HG02759 (cell line): Measurements from ENCODE around the gene COG8.
"Not testable (repeated sequence)": the region's sequence is repeated elsewhere in the genome, so short reads cannot be mapped to it uniquely, and the experiment has no call there.

Experiments used
- ATAC-seq: cut with Tn5 transposase; IDR thresholded peaks from one replicate; pipeline ENCODE4 v1.9.1; 2021; ENCODE audit warnings: mild to moderate bottlenecking, moderate library complexity; ENCODE audit not compliant: unreplicated experiment

COG8 gene

DNA sequence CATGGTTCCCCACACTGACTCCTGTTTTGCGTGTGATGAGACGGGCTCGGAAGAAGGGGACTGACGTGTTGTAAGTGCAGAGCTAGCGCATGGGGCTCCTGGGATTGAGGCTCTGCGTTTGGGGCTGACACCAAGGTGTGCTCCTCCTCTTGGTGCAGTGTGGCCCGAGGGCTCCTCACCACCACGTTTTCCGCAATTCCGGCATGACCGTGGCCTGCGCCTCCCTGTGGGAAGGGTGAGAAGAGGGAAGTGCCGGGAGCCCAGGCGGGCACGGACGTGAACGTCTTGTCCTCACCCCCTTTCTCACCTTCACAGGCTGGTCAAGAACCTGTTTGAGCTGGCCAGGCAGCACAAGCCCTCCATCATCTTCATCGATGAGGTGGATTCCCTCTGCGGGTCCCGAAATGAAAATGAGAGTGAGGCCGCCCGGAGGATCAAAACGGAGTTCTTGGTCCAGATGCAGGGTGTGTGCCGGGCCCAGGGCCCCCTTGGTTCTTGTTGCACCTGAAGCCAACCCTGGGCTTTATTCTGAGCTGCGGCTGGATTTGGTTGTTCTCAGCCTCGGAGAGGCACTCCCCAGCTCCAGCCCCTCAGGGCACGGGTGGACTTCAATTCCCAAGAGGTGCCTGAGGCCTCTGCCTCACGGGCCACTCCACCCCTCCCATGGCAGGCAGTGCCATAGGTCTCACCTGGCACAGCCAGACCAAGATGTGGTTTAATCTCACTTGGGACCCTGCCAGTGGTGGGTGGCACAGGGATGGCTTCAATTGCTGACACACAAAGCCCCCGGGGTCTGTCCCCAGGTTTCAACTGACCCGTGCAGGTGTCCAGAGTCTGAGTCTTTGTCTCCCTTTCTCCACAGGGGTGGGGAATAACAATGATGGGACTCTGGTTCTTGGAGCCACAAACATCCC, 19.3 kb downstream of the COG8 start:
- no peak for ATAC-seq

DNA sequence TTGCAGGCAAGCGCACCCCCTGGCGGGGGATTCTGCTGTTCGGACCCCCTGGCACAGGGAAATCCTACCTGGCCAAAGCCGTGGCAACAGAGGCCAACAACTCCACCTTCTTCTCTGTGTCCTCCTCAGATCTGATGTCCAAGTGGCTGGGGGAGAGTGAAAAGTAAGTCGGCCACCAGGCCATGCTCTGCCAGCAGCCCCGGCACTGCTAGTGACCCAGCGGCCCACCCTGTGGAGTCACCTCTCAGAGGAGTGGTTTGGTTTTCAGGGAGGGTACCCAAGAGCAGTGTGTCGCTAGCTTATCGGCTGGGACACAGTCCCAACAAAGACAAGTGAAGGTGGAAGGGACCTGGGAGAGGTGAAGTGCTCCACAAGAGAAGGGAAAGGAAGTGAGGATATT, 20.0 kb downstream of the COG8 start:
- ATAC-seq: no peak

- ATAC-seq: no peak
Measured at GRCh38 chr16:69318911-69319289, 20.5 kb downstream of the COG8 start.

DNA sequence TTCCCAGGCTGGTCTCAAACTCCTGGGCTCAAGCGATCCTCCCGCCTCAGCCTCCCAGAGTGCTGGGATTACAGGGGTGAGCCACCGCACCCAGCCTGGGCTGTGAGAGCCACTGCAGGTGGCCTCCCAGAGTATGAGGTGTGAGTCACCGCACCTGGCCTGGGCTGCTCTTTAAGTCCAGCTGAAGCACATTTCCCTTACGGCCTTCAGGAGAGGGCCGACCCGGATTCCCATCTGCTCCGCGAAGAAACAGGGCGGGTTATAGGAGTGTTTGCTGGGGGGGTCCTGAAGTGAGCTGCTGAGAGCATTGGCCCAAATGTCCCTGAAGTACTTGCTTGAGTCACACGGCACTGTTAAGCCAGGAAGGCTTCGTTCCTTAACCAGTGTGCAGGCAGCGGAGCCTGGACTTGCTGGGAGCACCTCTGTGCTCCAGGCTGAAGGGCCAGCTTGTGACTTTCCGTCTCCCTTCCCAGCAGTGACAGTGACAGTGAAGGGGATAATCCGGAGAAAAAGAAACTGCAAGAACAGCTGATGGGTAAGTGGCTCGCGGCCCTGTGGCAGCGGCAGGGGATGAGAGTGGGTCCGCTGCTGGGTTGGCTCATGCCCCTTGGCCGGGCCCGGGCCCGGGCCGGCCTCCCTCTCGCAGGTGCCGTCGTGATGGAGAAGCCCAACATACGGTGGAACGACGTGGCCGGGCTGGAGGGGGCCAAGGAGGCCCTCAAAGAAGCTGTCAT, 21.0 kb downstream of the COG8 start:
- ATAC-seq: no peak

DNA sequence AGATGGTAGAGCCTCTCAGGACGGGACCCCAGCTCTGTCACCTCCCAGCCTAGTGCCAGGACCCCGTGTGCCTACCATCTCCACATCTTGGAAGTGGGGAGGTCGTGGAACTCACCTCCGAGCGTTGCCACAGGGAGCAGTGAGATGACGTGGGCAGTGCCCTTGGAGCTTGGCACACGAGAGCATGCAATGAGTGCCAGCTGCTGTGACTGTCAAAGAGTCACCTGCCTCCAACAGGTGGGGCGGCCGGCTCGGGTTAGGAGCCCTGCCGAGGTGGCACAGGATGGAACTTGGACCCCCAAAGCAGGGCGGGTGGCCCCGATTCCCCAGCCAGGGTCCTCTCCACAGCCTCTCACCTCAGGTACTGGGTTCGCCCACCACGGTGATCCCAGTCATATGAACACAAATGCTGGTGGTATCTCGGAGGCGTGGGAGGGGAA, 22.7 kb downstream of the COG8 start:
- no peak for ATAC-seq

DNA sequence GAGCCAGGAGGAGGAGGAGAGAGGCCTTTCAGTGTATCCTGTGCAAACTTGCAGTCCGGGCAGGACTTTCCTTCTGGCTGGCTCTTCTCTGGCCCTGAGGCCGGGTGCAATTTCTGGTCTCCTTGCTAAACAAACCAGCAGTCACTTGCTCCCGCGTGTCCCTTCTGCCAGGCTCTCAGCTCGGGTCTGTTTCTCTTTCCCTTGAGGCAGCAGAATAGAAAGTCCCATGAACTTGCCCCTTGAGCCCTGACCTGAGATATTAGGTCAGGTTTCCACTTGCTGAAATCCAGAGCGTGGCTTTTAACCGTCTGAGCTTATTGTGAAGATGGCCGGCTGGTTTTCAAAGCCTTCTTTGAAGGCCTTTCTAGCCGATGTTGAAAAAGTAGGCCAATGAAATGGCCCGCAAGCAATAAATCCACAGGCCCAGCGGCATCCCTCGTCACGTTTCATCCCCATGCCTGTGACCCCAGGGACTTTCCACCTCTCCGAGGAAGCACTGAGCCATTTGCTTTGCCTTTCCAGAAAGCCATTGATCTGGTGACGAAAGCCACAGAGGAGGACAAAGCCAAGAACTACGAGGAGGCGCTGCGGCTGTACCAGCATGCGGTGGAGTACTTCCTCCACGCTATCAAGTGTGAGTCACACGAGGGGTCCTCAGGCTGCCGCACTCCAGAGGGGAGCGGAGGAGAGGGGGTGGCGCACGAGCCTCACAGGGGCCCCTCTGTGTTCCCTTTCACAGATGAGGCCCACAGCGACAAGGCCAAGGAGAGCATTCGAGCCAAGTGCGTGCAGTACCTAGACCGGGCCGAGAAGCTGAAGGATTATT, 23.7 kb downstream of the COG8 start:
- no peak for ATAC-seq

DNA sequence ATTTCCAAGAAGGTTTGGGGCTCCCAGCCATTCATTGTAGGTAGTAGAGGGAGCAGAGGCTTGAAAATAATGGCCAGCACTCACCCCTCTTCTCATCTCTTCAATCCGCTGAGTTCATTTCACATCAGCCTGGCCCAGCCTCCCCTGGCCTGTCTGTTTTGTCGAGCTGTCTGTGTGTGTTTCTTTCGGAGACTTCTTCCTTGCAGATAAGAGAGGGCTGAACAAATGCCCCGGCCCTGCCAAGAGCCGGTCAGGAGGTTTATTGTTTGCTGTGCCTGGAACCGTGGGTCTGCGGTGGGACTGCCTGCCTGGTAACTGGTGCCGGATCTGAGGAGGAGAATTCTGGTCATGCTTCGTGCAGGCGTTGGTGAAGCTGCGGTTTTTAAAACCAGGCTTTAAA, 24.8 kb downstream of the COG8 start:
- ATAC-seq: no peak

GRCh38 chr16:69313469-69313868, 25.9 kb downstream of the COG8 start:
- ATAC-seq: no peak

GRCh38 chr16:69311533-69312387, 27.6 kb downstream of the COG8 start:
- ATAC-seq: peak; percentile 57

DNA sequence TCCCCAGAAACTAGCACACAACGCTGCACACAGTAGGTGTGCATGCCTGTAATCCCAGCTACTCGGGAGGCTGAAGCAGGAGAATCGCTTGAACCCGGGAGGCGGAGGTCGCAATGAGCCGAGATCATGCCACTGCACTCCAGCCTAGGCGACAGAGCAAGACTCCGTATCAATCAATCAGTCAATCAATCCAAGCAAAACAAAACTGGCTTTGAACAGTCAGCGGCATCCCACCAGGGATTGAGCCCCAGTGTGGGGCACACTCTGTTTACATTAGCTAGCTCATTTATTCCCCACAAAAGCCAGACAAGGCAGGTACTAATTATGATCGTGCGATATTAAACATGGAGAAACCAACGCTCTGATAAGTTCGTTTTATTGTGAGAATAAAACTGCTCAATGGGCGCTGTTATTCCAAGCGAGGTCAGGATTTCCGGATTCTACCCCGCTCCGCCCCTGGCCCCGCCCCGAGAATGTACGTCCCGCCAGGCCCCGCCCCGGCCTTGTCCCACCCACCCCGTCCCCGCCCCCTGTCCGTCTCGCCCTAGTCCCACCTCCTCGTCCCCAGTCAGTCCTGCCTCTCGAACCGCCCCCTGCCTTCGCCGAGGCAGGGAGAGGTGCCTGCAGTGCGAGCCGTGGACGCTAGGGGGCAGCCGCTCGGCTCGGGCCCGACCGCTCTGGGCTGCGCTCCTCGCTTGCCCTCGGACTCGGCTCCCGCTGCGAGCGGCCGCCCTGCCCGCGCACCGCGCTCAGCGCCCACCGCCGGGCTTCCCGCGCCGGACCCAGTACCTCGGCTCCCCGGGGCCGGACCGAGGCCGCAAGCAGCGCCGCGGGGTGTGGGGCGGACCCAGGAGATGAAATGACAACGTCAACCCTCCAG, 28.5 kb downstream of the COG8 start, which contains the start of gene VPS4A:
Gene VPS4A (plus strand): TSS at position 698 of the 880 bp plus-strand sequence. CDS start 162 bp downstream, at position 860.
- peak; percentile 93 for ATAC-seq

DNA sequence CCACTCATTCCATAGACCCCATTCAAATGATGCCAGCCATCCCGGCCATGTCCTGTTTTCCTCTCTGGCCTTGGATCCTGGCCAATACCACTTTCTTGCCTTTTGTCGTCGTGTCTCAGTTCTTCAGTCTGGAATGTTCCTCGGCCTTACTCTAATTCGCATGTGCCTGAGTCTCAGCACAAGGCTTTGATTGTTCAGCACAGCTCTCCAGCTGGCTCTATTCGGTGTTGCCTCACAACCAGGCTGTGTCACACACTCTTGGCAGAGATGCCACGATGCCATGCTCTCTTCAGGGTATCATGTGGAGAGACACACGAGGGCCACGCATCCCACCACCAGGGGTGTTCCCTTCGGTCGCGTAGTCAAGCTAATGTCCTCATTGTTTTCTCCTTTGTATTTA, 30.0 kb downstream of the COG8 start:
- ATAC-seq: no peak

DNA sequence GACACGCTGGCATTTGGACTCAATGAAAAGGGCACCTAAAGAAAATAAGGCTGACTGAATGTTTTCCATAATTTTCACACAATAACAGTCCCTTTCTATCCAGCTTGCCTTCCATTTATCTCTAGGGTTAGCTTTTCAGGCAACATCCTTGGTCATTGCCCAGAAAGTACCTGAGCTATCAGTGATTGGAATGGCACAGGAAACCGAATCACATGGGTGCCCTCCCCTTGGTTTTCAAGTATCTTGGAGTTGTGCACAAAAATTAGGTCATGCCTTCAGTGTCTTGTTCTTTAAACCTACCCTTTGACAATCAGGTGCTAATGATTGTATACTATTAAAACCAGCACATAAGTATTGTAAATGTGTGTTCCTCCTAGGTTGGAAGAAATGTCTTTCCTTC, 31.5 kb downstream of the COG8 start:
- ATAC-seq: no peak

- ATAC-seq: no peak
Measured at GRCh38 chr16:69307091-69307490, 32.3 kb downstream of the COG8 start.

DNA sequence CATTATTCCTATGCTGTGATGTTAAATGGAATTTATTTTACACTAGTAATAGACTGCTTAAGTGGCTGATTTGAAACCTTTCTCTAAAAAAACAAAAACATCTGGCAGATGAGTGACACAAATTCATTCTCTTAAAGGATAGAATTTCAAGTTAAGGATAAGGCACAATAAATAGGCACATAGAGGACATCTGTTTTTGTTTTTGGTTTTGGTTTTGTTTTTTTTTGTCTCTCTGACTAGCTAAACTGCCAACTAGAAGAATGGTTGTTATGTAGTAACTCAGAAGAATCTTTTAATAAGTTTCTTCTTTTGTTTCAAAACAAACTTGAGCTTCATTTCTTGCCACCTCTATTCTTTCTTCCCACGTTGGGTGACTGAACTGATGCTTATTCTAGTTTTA, 33.3 kb downstream of the COG8 start:
- no peak for ATAC-seq

DNA sequence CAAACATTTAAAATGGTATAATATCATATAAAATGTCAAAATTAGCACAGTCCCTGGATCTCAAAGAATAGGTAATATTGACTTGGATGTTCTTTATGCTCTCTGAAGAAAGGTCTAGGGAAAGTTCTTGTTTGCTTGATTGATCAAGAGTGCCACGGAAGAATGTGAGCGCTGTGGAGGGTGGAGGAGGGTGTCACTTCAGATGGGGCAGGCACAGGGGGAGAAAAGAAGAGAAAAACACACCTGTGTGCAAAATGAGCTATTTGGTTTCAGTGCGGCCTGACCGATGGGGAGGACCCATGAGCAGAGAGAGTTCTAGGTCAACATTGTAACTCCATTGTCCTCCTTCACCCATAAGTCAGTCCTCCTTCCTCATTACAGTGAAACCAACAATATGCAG, 37.1 kb downstream of the COG8 start:
- no peak for ATAC-seq

GRCh38 chr16:69301861-69302260, 37.5 kb downstream of the COG8 start:
- ATAC-seq: no peak

DNA sequence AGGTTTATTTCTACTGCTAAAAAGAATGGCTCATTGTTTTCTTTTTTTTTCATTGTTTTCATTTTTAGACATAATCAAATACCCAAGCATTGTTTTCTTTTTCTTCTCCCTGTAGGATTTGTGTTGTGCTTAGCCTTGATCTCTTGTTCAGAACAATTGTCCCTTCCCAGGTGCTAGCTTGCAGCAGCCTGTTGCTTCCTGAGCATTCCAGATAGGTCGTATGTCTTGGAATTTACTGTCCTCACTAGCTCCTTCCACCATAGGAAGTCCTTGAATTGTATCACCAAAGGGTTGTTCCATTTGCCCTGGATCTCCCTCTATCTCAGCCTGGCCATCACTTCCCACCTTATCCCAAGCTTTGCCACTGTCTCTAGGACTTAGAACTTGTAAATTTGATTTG, 38.2 kb downstream of the COG8 start:
- no peak for ATAC-seq

DNA sequence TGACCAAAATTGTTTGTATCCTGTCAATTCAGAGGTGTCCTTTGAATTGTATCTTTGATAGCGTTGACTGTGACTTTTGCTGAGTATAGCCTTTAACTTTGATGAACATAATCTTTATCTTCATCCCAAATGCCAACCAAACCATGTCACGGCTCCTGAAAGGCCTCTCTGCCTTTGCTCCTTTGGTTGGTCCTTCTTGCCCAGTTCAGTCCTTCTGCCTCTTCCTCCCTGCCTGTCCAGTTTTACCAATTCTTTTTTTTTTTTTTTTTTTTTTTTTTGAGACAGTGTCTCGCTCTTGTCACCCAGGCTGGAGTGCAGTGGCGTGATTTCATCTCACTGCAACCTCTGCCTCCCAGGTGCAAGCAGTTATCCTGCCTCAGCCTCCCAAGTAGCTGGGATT, 41.1 kb downstream of the COG8 start:
- no peak for ATAC-seq

DNA sequence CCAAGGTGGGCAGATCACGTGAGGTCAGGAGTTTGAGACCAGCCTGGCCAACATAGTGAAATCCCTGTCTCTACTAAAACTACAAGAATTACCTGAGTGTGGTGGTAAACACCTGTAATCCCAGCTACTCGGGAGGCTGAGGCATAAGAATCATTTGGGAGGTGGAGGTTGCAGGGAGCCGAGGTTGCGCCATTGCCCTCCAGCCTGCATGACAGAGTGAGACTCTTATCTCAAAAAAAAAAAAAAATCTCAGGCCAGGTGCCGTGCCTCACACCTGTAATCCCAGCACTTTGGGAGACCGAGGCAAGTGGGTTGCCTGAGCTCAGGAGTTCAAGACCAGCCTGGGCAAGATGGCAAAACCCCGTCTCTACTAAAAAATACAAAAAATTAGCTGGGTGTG, 42.6 kb downstream of the COG8 start:
- ATAC-seq: not testable (repeated sequence)
